ENCODE results near the gene ASB10. TPM values are rescaled to one million over a fixed set of nuclear protein-coding genes. Genes with fewer than 3 reads are reported as not detected.

ASB10 gene
- total and polyA plus RNA-seq, 2 donors (not counting 1 experiment from before 2014, with no cell fraction given): not detected

GRCh38 chr7:151128144-151128543, 58.9 kb downstream of the ASB10 start:
- ChIA-PET CTCF (interaction anchor here (1.4 kb wide), 1 partner anchor 8 kb away, joined by 3 read pairs; no protein-coding TSS in a partner anchor), POLR2A (no interaction called here)
- Histone ChIP-seq H3K79me2 (ENCODE audit: control insufficient read depth, insufficient read depth, low read length) (no peaks in the 10 kb centered on the region), H3K4me2 (replicated peaks; ENCODE audit: low read depth, low read length, poor library complexity, severe bottlenecking) (no peak overlapping the region), H3K4me3 (ENCODE audit: control extremely low read depth in 1 of 5, extremely low read depth in 1 of 5, insufficient read depth in 1 of 5, low read depth in 2 of 5, low read length in 4 of 5) (no peak overlapping the region), H3K27me3 (replicated peaks in 1 of 4; ENCODE audit: control extremely low read depth in 1 of 4, control insufficient read depth in 3 of 4, insufficient read depth in 4 of 4, low read length in 3 of 4) (no peaks in the 10 kb centered on the region), H2AFZ (ENCODE audit: insufficient read depth, low read depth, low read length, poor library complexity, severe bottlenecking) (no peak overlapping the region), H3K36me3 (replicated peaks in 1 of 2; ENCODE audit: control extremely low read depth in 1 of 2, control insufficient read depth in 1 of 2, extremely low read depth in 1 of 2, insufficient read depth in 2 of 2, low read length in 1 of 2) (no peaks in the 10 kb centered on the region), H3K4me1 (ENCODE audit: control insufficient read depth in 2 of 2, insufficient read depth in 2 of 2, low read length in 2 of 2) (peaks cover 0 to 6% of the 10 kb centered on the region in 2 donors), H3K27ac (ENCODE audit: low read length in 2 of 2) (no peak overlapping the region), H4K20me1 (ENCODE audit: control insufficient read depth, insufficient read depth, low read length, poor library complexity, severe bottlenecking) (no peaks in the 10 kb centered on the region), H3K9ac (ENCODE audit: low read length) (no peak overlapping the region), H3K9me3 (ENCODE audit: control extremely low read depth in 1 of 3, control insufficient read depth in 2 of 3, insufficient read depth in 1 of 3, low read length in 2 of 3) (no peaks in the 10 kb centered on the region)
- intact Hi-C loops (cut with micrococcal nuclease): no loop called here
- H3K27ac Mint-ChIP-seq: no peak overlapping the region
- H3K27me3 Mint-ChIP-seq: peaks cover 3% of the 10 kb centered on the region
- no peak overlapping the region for H3K4me3 Mint-ChIP-seq
- H3K4me1 Mint-ChIP-seq: peaks cover 3% of the 10 kb centered on the region
- TF ChIP-seq EZH2 (IDR thresholded peaks at IDR 0.05; ENCODE audit: borderline replicate concordance, insufficient read depth, low read depth, low read length, poor library complexity, severe bottlenecking) (no peak), CTCF (IDR thresholded peaks at IDR 0.05) (no peak)
- 84% methylated on average over 8 of the region's 14 CpGs for WGBS (ENCODE audit: insufficient coverage)
- ATAC-seq (ENCODE audit: low read depth) (no peak), DNase-seq (no peak)
- H3K9me3 Mint-ChIP-seq (ENCODE audit: insufficient read depth): no peaks in the 10 kb centered on the region

GRCh38 chr7:151126491-151127137, 60.4 kb downstream of the ASB10 start:
- peaks cover 3% of the 10 kb centered on the region for H3K4me1 Mint-ChIP-seq
- Histone ChIP-seq H3K27me3 (replicated peaks in 1 of 4; ENCODE audit: control extremely low read depth in 1 of 4, control insufficient read depth in 3 of 4, insufficient read depth in 4 of 4, low read length in 3 of 4) (no peaks in the 10 kb centered on the region), H3K9ac (ENCODE audit: low read length) (no peak overlapping the region), H3K27ac (ENCODE audit: low read length in 2 of 2) (no peak overlapping the region), H4K20me1 (ENCODE audit: control insufficient read depth, insufficient read depth, low read length, poor library complexity, severe bottlenecking) (no peaks in the 10 kb centered on the region), H3K79me2 (ENCODE audit: control insufficient read depth, insufficient read depth, low read length) (no peaks in the 10 kb centered on the region), H3K4me1 (ENCODE audit: control insufficient read depth in 2 of 2, insufficient read depth in 2 of 2, low read length in 2 of 2) (peaks cover 0 to 6% of the 10 kb centered on the region in 2 donors), H2AFZ (ENCODE audit: insufficient read depth, low read depth, low read length, poor library complexity, severe bottlenecking) (no peak overlapping the region), H3K9me3 (ENCODE audit: control extremely low read depth in 1 of 3, control insufficient read depth in 2 of 3, insufficient read depth in 1 of 3, low read length in 2 of 3) (no peaks in the 10 kb centered on the region), H3K4me3 (ENCODE audit: control extremely low read depth in 1 of 5, extremely low read depth in 1 of 5, insufficient read depth in 1 of 5, low read depth in 2 of 5, low read length in 4 of 5) (no peak overlapping the region), H3K36me3 (replicated peaks in 1 of 2; ENCODE audit: control extremely low read depth in 1 of 2, control insufficient read depth in 1 of 2, extremely low read depth in 1 of 2, insufficient read depth in 2 of 2, low read length in 1 of 2) (no peaks in the 10 kb centered on the region), H3K4me2 (replicated peaks; ENCODE audit: low read depth, low read length, poor library complexity, severe bottlenecking) (no peak overlapping the region)
- no peak for ATAC-seq (ENCODE audit: low read depth)
- no peak for DNase-seq
- no peak overlapping the region for H3K4me3 Mint-ChIP-seq
- POLR2A ChIA-PET: no interaction called here
- TF ChIP-seq CTCF (IDR thresholded peaks at IDR 0.05): no peak
- no peak for TF ChIP-seq EZH2 (IDR thresholded peaks at IDR 0.05; ENCODE audit: borderline replicate concordance, insufficient read depth, low read depth, low read length, poor library complexity, severe bottlenecking)
- intact Hi-C loops (cut with micrococcal nuclease): no loop called here
- no peak overlapping the region for H3K27ac Mint-ChIP-seq
- WGBS (ENCODE audit: insufficient coverage): 90% methylated on average over 11 of the region's 19 CpGs
- CTCF ChIA-PET: interaction anchor here (1.2 to 1.4 kb wide), 2 partner anchors 10 to 13 kb away, joined by 3 read pairs; no protein-coding TSS in a partner anchor
- H3K27me3 Mint-ChIP-seq: peaks cover 3% of the 10 kb centered on the region
- H3K9me3 Mint-ChIP-seq (ENCODE audit: insufficient read depth): no peaks in the 10 kb centered on the region
